Measurements from ENCODE around the gene SLC38A6.

Gene SLC38A6

GRCh38 chr14:60951776-60952435 is 29.1 kb upstream of the SLC38A6 start:
- no peaks in the 10 kb centered on the region for H3K4me1 ChIP-seq (ENCODE audit: control extremely low read depth in 1 of 4, control insufficient read depth in 4 of 4, insufficient read depth in 4 of 4, low read length in 3 of 4)
- H3K27ac ChIP-seq (ENCODE audit: insufficient read depth in 1 of 2, low read depth in 1 of 2, low read length in 2 of 2, poor library complexity in 1 of 2, severe bottlenecking in 2 of 2): no peak overlapping the region
- H3K36me3 ChIP-seq (ENCODE audit: control insufficient read depth in 4 of 4, insufficient read depth in 4 of 4, low read length in 3 of 4): peaks cover 0 to 3% (median 0%) of the 10 kb centered on the region in 4 experiments
- WGBS (ENCODE audit: insufficient coverage): 100% methylated on average over 1 of the region's 3 CpGs
- H3K27me3 ChIP-seq (replicated peaks in 2 of 5; ENCODE audit: control insufficient read depth in 4 of 5, insufficient read depth in 5 of 5, low read length in 4 of 5): no peaks in the 10 kb centered on the region
- ChIA-PET POLR2A (no interaction called here), CTCF (no interaction called here)
- DNase-seq: no peak
- H3K9me3 ChIP-seq (ENCODE audit: control extremely low read depth in 1 of 5, control insufficient read depth in 4 of 5, insufficient read depth in 2 of 5, low read depth in 1 of 5, low read length in 4 of 5): peaks cover 0 to 24% (median 4%) of the 10 kb centered on the region in 5 experiments
- no peak overlapping the region for H3K4me3 ChIP-seq (ENCODE audit: control insufficient read depth in 1 of 7, extremely low read depth in 1 of 7, insufficient read depth in 4 of 7, low read depth in 2 of 7, low read length in 6 of 7)

GRCh38 chr14:60956202-60956601 is 24.8 kb upstream of the SLC38A6 start:
- POLR2A ChIA-PET: no interaction called here
- no peak overlapping the region for H3K4me3 ChIP-seq (ENCODE audit: control insufficient read depth in 1 of 7, extremely low read depth in 1 of 7, insufficient read depth in 4 of 7, low read depth in 2 of 7, low read length in 6 of 7)
- H3K4me1 ChIP-seq (ENCODE audit: control extremely low read depth in 1 of 4, control insufficient read depth in 4 of 4, insufficient read depth in 4 of 4, low read length in 3 of 4): no peaks in the 10 kb centered on the region
- peaks cover 9 to 52% (median 16%) of the 10 kb centered on the region in 5 experiments for H3K9me3 ChIP-seq (ENCODE audit: control extremely low read depth in 1 of 5, control insufficient read depth in 4 of 5, insufficient read depth in 2 of 5, low read depth in 1 of 5, low read length in 4 of 5)
- H3K27me3 ChIP-seq (replicated peaks in 2 of 5; ENCODE audit: control insufficient read depth in 4 of 5, insufficient read depth in 5 of 5, low read length in 4 of 5): no peaks in the 10 kb centered on the region
- H3K27ac ChIP-seq (ENCODE audit: insufficient read depth in 1 of 2, low read depth in 1 of 2, low read length in 2 of 2, poor library complexity in 1 of 2, severe bottlenecking in 2 of 2): no peak overlapping the region
- WGBS (ENCODE audit: insufficient coverage): no CpG with 5 or more reads among the region's 4 CpGs
- CTCF ChIA-PET: no interaction called here
- peaks cover 0 to 12% (median 0%) of the 10 kb centered on the region in 4 experiments for H3K36me3 ChIP-seq (ENCODE audit: control insufficient read depth in 4 of 4, insufficient read depth in 4 of 4, low read length in 3 of 4)
- DNase-seq: no peak

GRCh38 chr14:60956632-60957031 is 24.4 kb upstream of the SLC38A6 start:
- ChIA-PET POLR2A (no interaction called here), CTCF (no interaction called here)
- Histone ChIP-seq H3K4me3 (ENCODE audit: control insufficient read depth in 1 of 7, extremely low read depth in 1 of 7, insufficient read depth in 4 of 7, low read depth in 2 of 7, low read length in 6 of 7) (no peak overlapping the region), H3K9me3 (ENCODE audit: control extremely low read depth in 1 of 5, control insufficient read depth in 4 of 5, insufficient read depth in 2 of 5, low read depth in 1 of 5, low read length in 4 of 5) (peaks cover 9 to 52% (median 16%) of the 10 kb centered on the region in 5 experiments), H3K36me3 (ENCODE audit: control insufficient read depth in 4 of 4, insufficient read depth in 4 of 4, low read length in 3 of 4) (peaks cover 0 to 12% (median 0%) of the 10 kb centered on the region in 4 experiments), H3K4me1 (ENCODE audit: control extremely low read depth in 1 of 4, control insufficient read depth in 4 of 4, insufficient read depth in 4 of 4, low read length in 3 of 4) (no peaks in the 10 kb centered on the region), H3K27me3 (replicated peaks in 2 of 5; ENCODE audit: control insufficient read depth in 4 of 5, insufficient read depth in 5 of 5, low read length in 4 of 5) (no peaks in the 10 kb centered on the region), H3K27ac (ENCODE audit: insufficient read depth in 1 of 2, low read depth in 1 of 2, low read length in 2 of 2, poor library complexity in 1 of 2, severe bottlenecking in 2 of 2) (no peak overlapping the region)
- no CpG with 5 or more reads among the region's 1 CpG for WGBS (ENCODE audit: insufficient coverage)
- no peak for DNase-seq

- no peaks in the 10 kb centered on the region for H3K27me3 ChIP-seq (replicated peaks in 2 of 5; ENCODE audit: control insufficient read depth in 4 of 5, insufficient read depth in 5 of 5, low read length in 4 of 5)
- H3K36me3 ChIP-seq (ENCODE audit: control insufficient read depth in 4 of 4, insufficient read depth in 4 of 4, low read length in 3 of 4): peaks cover 0 to 12% (median 0%) of the 10 kb centered on the region in 4 experiments
- no peaks in the 10 kb centered on the region for H3K4me1 ChIP-seq (ENCODE audit: control extremely low read depth in 1 of 4, control insufficient read depth in 4 of 4, insufficient read depth in 4 of 4, low read length in 3 of 4)
- peaks cover 9 to 52% (median 16%) of the 10 kb centered on the region in 5 experiments for H3K9me3 ChIP-seq (ENCODE audit: control extremely low read depth in 1 of 5, control insufficient read depth in 4 of 5, insufficient read depth in 2 of 5, low read depth in 1 of 5, low read length in 4 of 5)
- ChIA-PET CTCF (no interaction called here), POLR2A (no interaction called here)
- peak overlapping the region in 1 of 7 experiments; percentile 28 for H3K4me3 ChIP-seq (ENCODE audit: control insufficient read depth in 1 of 7, extremely low read depth in 1 of 7, insufficient read depth in 4 of 7, low read depth in 2 of 7, low read length in 6 of 7)
- peak in 2 of 3 donors; percentile 30 to 42 for DNase-seq
- H3K27ac ChIP-seq (ENCODE audit: insufficient read depth in 1 of 2, low read depth in 1 of 2, low read length in 2 of 2, poor library complexity in 1 of 2, severe bottlenecking in 2 of 2): no peak overlapping the region
Observed at GRCh38 chr14:60958146-60958545, 22.9 kb upstream of the SLC38A6 start.

- no CpG with 5 or more reads among the region's 2 CpGs for WGBS (ENCODE audit: insufficient coverage)
Observed at GRCh38 chr14:60963761-60964160, 17.3 kb upstream of the SLC38A6 start.

GRCh38 chr14:60964904-60965303 is 16.1 kb upstream of the SLC38A6 start:
- Histone ChIP-seq H3K27me3 (replicated peaks in 2 of 5; ENCODE audit: control insufficient read depth in 4 of 5, insufficient read depth in 5 of 5, low read length in 4 of 5) (no peaks in the 10 kb centered on the region), H3K4me3 (ENCODE audit: control insufficient read depth in 1 of 7, extremely low read depth in 1 of 7, insufficient read depth in 4 of 7, low read depth in 2 of 7, low read length in 6 of 7) (no peak overlapping the region), H3K4me1 (ENCODE audit: control extremely low read depth in 1 of 4, control insufficient read depth in 4 of 4, insufficient read depth in 4 of 4, low read length in 3 of 4) (no peaks in the 10 kb centered on the region), H3K9me3 (ENCODE audit: control extremely low read depth in 1 of 5, control insufficient read depth in 4 of 5, insufficient read depth in 2 of 5, low read depth in 1 of 5, low read length in 4 of 5) (peaks cover 0 to 5% (median 0%) of the 10 kb centered on the region in 5 experiments), H3K36me3 (ENCODE audit: control insufficient read depth in 4 of 4, insufficient read depth in 4 of 4, low read length in 3 of 4) (no peaks in the 10 kb centered on the region), H3K27ac (ENCODE audit: insufficient read depth in 1 of 2, low read depth in 1 of 2, low read length in 2 of 2, poor library complexity in 1 of 2, severe bottlenecking in 2 of 2) (no peak overlapping the region)
- ChIA-PET CTCF (no interaction called here), POLR2A (no interaction called here)
- 100% methylated on average over 1 of the region's 2 CpGs for WGBS (ENCODE audit: insufficient coverage)
- no peak for DNase-seq

More at GRCh38 chr14:60963761-60964160, 17.3 kb upstream of the SLC38A6 start:
- no peaks in the 10 kb centered on the region for H3K4me1 ChIP-seq (ENCODE audit: control extremely low read depth in 1 of 4, control insufficient read depth in 4 of 4, insufficient read depth in 4 of 4, low read length in 3 of 4)
- DNase-seq: no peak
- POLR2A ChIA-PET: no interaction called here
- CTCF ChIA-PET: interaction anchor here (1.2 kb wide), 1 partner anchor 17 kb away, joined by 3 read pairs; the partner anchor contains the start of genes SLC38A6 and TRMT5
- H3K27ac ChIP-seq (ENCODE audit: insufficient read depth in 1 of 2, low read depth in 1 of 2, low read length in 2 of 2, poor library complexity in 1 of 2, severe bottlenecking in 2 of 2): no peak overlapping the region
- H3K27me3 ChIP-seq (replicated peaks in 2 of 5; ENCODE audit: control insufficient read depth in 4 of 5, insufficient read depth in 5 of 5, low read length in 4 of 5): no peaks in the 10 kb centered on the region
- H3K4me3 ChIP-seq (ENCODE audit: control insufficient read depth in 1 of 7, extremely low read depth in 1 of 7, insufficient read depth in 4 of 7, low read depth in 2 of 7, low read length in 6 of 7): no peak overlapping the region
- peaks cover 0 to 5% (median 0%) of the 10 kb centered on the region in 4 experiments for H3K36me3 ChIP-seq (ENCODE audit: control insufficient read depth in 4 of 4, insufficient read depth in 4 of 4, low read length in 3 of 4)
- H3K9me3 ChIP-seq (ENCODE audit: control extremely low read depth in 1 of 5, control insufficient read depth in 4 of 5, insufficient read depth in 2 of 5, low read depth in 1 of 5, low read length in 4 of 5): peaks cover 4 to 13% (median 5%) of the 10 kb centered on the region in 5 experiments

GRCh38 chr14:60965402-60965801 is 15.6 kb upstream of the SLC38A6 start:
- H3K27me3 ChIP-seq (replicated peaks in 2 of 5; ENCODE audit: control insufficient read depth in 4 of 5, insufficient read depth in 5 of 5, low read length in 4 of 5): no peaks in the 10 kb centered on the region
- POLR2A ChIA-PET: no interaction called here
- H3K4me3 ChIP-seq (ENCODE audit: control insufficient read depth in 1 of 7, extremely low read depth in 1 of 7, insufficient read depth in 4 of 7, low read depth in 2 of 7, low read length in 6 of 7): no peak overlapping the region
- no peak for DNase-seq
- no peaks in the 10 kb centered on the region for H3K36me3 ChIP-seq (ENCODE audit: control insufficient read depth in 4 of 4, insufficient read depth in 4 of 4, low read length in 3 of 4)
- H3K4me1 ChIP-seq (ENCODE audit: control extremely low read depth in 1 of 4, control insufficient read depth in 4 of 4, insufficient read depth in 4 of 4, low read length in 3 of 4): no peaks in the 10 kb centered on the region
- H3K27ac ChIP-seq (ENCODE audit: insufficient read depth in 1 of 2, low read depth in 1 of 2, low read length in 2 of 2, poor library complexity in 1 of 2, severe bottlenecking in 2 of 2): no peak overlapping the region
- CTCF ChIA-PET: interaction anchor here (0.9 kb wide), 1 partner anchor 15 kb away, joined by 3 read pairs; no protein-coding TSS in a partner anchor
- H3K9me3 ChIP-seq (ENCODE audit: control extremely low read depth in 1 of 5, control insufficient read depth in 4 of 5, insufficient read depth in 2 of 5, low read depth in 1 of 5, low read length in 4 of 5): peaks cover 0 to 1% (median 0%) of the 10 kb centered on the region in 5 experiments

All from common myeloid progenitor, CD34-positive (primary cell).